Measurements from ENCODE around the gene F10.

F10 gene

DNA sequence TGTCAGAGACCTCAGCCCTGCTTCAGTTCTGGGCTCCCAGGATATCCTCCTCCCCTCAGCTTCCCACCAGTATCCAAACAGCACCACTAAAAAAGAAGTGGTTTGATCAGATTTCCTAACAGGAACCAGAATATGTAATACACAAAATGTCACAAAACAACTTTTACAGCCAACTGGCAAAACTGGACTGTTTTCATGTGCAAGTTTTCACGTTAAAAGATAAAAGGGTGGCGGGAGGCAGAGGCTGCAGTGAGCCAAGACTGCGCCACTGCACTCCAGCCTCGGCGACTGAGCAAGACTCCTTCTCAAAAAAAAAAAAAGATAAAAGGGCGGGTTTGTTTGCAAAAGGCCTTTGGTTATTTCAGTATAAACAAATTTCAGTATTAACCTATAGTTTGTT is 72.8 kb downstream of the F10 start:
- H3K36me3 ChIP-seq (ENCODE audit: insufficient read depth, low read depth, low read length), result peaks cover 95% of the 10 kb centered on the region
- no peaks in the 10 kb centered on the region for H3K27me3 ChIP-seq (ENCODE audit: insufficient read depth, low read length)
- no peaks in the 10 kb centered on the region for H3K4me1 ChIP-seq (ENCODE audit: insufficient read depth, low read length)

DNA sequence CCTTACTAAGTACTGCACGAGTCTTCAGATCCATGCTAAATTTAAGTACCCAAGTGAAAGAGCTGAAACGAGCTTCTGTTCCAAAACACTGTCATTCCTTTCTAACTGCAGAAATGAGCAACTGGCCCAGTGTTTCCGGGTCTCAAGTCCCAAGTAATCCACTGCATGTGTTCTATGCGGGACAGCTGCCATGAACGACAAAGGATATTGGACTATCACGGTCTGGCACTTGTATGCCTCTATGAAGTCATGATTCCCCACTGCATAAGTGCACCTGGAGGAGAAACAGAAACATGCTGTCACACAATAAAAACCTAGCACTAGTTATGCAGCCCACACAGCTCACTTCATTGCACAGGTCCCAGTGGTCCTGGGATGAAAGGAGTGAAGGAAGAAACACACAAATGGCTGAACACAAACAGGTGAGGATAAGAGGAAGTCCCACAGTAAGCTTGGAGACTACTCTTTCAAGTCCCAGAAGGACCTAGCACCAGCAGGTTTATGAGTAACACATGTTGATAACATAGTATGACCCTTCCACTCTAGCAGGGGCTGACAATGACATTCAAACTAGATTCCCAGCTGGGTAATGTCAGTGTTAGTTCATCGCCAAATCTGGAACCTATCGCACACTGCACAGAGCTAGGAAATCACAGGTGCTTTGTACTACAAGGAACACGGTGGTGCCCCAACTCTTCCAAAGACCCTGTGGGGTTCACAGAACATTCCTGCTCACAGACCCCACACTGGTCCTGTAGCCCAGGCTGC is 74.6 kb downstream of the F10 start:
- Histone ChIP-seq H3K9ac (ENCODE audit: low read depth, low read length) (no peak overlapping the region), H3K27me3 (ENCODE audit: insufficient read depth, low read length) (no peaks in the 10 kb centered on the region), H3K9me3 (ENCODE audit: insufficient read depth, low read depth, low read length) (no peaks in the 10 kb centered on the region), H3K36me3 (ENCODE audit: insufficient read depth, low read depth, low read length) (peaks cover 82% of the 10 kb centered on the region), H3K4me3 (ENCODE audit: low read length) (no peak overlapping the region), H3K27ac (ENCODE audit: low read length) (no peak overlapping the region), H3K4me1 (ENCODE audit: insufficient read depth, low read length) (no peaks in the 10 kb centered on the region)

More for the DNA sequence above, 72.8 kb downstream of the F10 start:
- no peaks in the 10 kb centered on the region for H3K9me3 ChIP-seq (ENCODE audit: insufficient read depth, low read depth, low read length)
- H3K4me3 ChIP-seq (ENCODE audit: low read length), result no peak overlapping the region
- no peak overlapping the region for H3K27ac ChIP-seq (ENCODE audit: low read length)
- no peak overlapping the region for H3K9ac ChIP-seq (ENCODE audit: low read depth, low read length)
